Thoracic aorta (tissue), 2 donors: ENCODE results near the gene UBXN2A. TPM values are rescaled to one million over a fixed set of nuclear protein-coding genes. Genes with fewer than 3 reads are reported as not detected.

ENCODE experiments used
- ATAC-seq: fragments of 150-250 bp; one replicate; pipeline ENCODE4 v1.8.0; 2017; ENCODE audit warnings: low read depth; ENCODE audit not compliant: insufficient number of reproducible peaks, low FRiP score
- DNase-seq: peaks from one replicate; pipeline ENCODE4 v3.0.0-alpha.2; 2020; ENCODE audit warnings: low spot score
- H3K27ac ChIP-seq, 2 donors: fragments of 200-600 bp; sonication (generic); 1 replicate in 1 of 2; 2 replicates in 1 of 2; pipeline ENCODE4 v1.5.1; 2016; ENCODE audit warnings: mild to moderate bottlenecking in 2 of 2, moderate library complexity in 2 of 2
- H3K27me3 ChIP-seq: fragments of 200-600 bp; sonication (generic); replicated peaks from 2 replicates; pipeline ENCODE4 v1.6.0; 2016; ENCODE audit warnings: mild to moderate bottlenecking; ENCODE audit not compliant: insufficient read depth
- H3K36me3 ChIP-seq: fragments of 200-600 bp; sonication (generic); one replicate; pipeline ENCODE4 v1.5.1; 2016
- H3K4me1 ChIP-seq, 2 donors: fragments of 200-600 bp; sonication (generic); 1 replicate in 1 of 2; 2 replicates in 1 of 2; pipeline versions ENCODE4 v1.5.1 to v1.6.0; 2016; ENCODE audit warnings: low read depth in 2 of 2, mild to moderate bottlenecking in 1 of 2; ENCODE audit not compliant: control insufficient read depth in 1 of 2
- H3K4me3 ChIP-seq: fragments of 200-600 bp; sonication (generic); 2 replicates; pipeline ENCODE4 v1.5.1; 2016; ENCODE audit warnings: mild to moderate bottlenecking
- H3K9me3 ChIP-seq: fragments of 200-600 bp; sonication (generic); 2 replicates; pipeline ENCODE4 v1.5.1; 2016
- total RNA-seq, 2 donors: library from RNA; depleted of rRNA; stranded (reverse); fragments of >200 nt; gene quantifications; one replicate each; pipeline versions ENCODE4 v1.1.0 to v1.2.3, GENCODE V29; 2016
- TF ChIP-seq, protein P1 (sequence below): fragments of 200-600 bp; sonication (generic); IDR thresholded peaks from one replicate; pipeline ENCODE4 v1.5.1; 2019; ENCODE audit warnings: antibody characterized with exemption

Gene UBXN2A
- total RNA-seq, 2 donors from 2014 or later, result 6.1 to 18.8 TPM

DNA sequence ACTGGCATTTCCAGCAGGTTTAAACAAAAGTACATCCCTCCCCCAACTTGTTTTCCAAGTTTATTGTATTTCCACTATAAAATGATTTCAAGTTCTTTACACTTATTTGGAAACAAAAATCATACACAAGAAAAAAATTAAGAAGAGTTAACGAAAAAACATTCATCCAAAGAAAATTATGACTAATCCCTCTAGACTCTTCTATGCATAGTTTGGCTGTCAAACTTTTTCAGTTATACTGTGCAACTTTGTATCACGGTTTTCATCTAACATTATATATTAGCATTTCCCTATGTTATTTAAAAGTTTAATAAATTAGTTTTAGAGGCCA, 106.3 kb downstream of the UBXN2A start:
- no peak for ATAC-seq
- peaks cover 12 to 25% of the 10 kb centered on the region in 2 donors for H3K4me1 ChIP-seq
- TF ChIP-seq, protein P1, sequence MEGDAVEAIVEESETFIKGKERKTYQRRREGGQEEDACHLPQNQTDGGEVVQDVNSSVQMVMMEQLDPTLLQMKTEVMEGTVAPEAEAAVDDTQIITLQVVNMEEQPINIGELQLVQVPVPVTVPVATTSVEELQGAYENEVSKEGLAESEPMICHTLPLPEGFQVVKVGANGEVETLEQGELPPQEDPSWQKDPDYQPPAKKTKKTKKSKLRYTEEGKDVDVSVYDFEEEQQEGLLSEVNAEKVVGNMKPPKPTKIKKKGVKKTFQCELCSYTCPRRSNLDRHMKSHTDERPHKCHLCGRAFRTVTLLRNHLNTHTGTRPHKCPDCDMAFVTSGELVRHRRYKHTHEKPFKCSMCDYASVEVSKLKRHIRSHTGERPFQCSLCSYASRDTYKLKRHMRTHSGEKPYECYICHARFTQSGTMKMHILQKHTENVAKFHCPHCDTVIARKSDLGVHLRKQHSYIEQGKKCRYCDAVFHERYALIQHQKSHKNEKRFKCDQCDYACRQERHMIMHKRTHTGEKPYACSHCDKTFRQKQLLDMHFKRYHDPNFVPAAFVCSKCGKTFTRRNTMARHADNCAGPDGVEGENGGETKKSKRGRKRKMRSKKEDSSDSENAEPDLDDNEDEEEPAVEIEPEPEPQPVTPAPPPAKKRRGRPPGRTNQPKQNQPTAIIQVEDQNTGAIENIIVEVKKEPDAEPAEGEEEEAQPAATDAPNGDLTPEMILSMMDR, result no peak
- H3K27ac ChIP-seq, result peak overlapping the region; percentile 77
- no peaks in the 10 kb centered on the region for H3K9me3 ChIP-seq
- no peaks in the 10 kb centered on the region for H3K27me3 ChIP-seq
- H3K4me3 ChIP-seq, result peak overlapping the region; percentile 93
- no peaks in the 10 kb centered on the region for H3K36me3 ChIP-seq
- no peak for DNase-seq

DNA sequence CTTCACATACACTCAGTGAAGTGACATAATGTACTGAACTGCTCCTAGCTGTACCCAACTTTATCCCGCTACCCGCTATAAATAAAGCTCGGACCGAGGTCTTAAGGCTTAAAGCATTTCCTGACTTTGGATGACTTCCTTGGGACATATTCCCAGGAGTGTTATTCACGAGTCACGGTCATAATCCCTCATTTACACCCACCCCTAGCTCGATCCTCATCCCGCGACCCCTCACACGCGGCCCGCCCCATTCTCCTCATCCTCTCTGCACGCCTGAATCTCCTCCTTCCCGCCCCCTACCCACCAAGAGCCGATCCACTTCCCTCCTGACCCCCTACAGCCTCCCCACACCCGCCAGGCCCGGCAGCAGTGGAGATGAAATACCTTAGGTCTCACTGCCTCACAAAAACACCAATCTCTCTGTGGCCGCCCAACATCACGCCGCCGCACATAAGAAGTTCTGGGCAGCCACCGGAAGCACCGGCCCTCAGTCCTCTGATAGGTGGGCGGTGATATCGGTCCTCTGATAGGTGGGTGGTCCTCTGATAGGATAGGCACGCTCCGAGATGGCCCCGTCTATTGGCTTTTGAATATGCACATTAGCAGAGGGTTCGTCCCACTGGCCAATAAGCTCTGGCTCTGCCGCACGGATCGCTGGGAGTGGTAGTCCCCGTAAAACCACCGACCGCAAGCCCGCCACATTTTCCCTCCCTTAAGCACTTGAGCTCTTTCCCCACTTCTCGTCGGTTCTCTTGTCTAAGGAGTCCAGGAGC, 106.9 kb downstream of the UBXN2A start, which contains the start of gene WDCP:
Gene WDCP, minus strand, starts transcription at position 462 of the 773 bp plus-strand sequence. CDS start 7,897 bp downstream, outside the sequence.
- Histone ChIP-seq H3K4me1 (peaks cover 12 to 25% of the 10 kb centered on the region in 2 donors), H3K4me3 (peak within 1 kb of the TSS; percentile 93), H3K27me3 (no peaks in the 10 kb centered on the region), H3K36me3 (no peaks in the 10 kb centered on the region), H3K9me3 (no peaks in the 10 kb centered on the region), H3K27ac (peak within 1 kb of the TSS; percentile 77)
- TF ChIP-seq, protein P1, result no peak
- peak; percentile 99 for ATAC-seq
- DNase-seq, result peak; percentile 95

DNA sequence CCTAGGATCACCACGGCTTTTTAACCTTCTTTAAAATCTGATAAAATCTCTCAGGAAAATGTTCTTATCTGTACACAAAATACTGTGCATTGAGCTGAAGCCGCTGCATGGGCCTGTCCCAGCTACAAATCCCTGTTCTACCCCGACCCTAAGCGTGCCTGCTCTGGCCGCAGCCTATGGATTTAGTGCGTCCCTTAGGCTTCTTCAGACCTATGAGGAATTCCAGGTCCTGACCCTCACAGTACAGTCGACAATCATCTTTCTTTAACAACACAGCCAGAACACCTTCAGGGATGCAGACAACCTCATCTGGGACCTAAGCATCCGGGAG, 107.4 kb downstream of the UBXN2A start:
- no peak overlapping the region for H3K27ac ChIP-seq
- no peaks in the 10 kb centered on the region for H3K9me3 ChIP-seq
- TF ChIP-seq, protein P1, result no peak
- H3K27me3 ChIP-seq, result no peaks in the 10 kb centered on the region
- DNase-seq (no peak), ATAC-seq (no peak)
- H3K36me3 ChIP-seq, result no peaks in the 10 kb centered on the region
- H3K4me1 ChIP-seq, result peaks cover 12 to 25% of the 10 kb centered on the region in 2 donors
- H3K4me3 ChIP-seq, result peak overlapping the region; percentile 93

DNA sequence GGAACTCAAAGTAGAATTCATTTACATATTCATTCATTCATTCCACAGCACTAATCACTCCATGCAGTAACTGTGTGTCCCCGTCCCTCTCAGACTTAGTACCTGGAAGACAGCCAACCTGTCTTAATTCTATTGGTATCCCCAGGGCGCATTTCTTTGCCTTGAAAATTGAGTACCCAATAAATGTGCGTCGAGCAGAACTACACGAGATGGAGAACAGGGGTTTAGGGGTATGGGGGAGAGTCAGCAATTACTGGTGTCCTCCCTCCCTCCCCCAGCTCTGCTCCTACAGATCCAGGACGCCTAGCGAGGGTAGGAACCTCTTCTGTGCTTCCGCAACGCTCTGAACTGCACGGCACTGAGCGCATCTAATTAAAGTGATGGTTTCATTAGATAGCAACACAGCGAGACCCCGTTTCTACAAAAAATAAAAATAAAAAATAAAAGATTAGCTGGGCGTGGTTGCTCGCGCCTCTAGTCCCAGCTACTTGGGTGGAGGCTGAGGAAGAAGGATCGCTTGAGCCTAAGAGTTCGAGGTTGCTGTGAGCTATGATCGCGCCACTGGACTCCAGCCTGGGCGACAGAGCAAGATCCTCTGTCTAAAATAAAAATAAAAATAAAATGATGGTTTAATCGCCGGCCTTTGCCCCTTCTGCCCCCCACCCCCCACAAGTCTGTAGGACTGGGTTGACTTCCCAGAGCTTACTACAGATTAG, 108.7 kb downstream of the UBXN2A start:
- TF ChIP-seq, protein P1, result no peak
- H3K27ac ChIP-seq, result peak overlapping the region; percentile 58 to 61
- no peaks in the 10 kb centered on the region for H3K36me3 ChIP-seq
- no peaks in the 10 kb centered on the region for H3K9me3 ChIP-seq
- peak overlapping the region; percentile 95 for H3K4me3 ChIP-seq
- H3K27me3 ChIP-seq, result no peaks in the 10 kb centered on the region
- no peak for DNase-seq
- peaks cover 12 to 25% of the 10 kb centered on the region in 2 donors for H3K4me1 ChIP-seq
- no peak for ATAC-seq

DNA sequence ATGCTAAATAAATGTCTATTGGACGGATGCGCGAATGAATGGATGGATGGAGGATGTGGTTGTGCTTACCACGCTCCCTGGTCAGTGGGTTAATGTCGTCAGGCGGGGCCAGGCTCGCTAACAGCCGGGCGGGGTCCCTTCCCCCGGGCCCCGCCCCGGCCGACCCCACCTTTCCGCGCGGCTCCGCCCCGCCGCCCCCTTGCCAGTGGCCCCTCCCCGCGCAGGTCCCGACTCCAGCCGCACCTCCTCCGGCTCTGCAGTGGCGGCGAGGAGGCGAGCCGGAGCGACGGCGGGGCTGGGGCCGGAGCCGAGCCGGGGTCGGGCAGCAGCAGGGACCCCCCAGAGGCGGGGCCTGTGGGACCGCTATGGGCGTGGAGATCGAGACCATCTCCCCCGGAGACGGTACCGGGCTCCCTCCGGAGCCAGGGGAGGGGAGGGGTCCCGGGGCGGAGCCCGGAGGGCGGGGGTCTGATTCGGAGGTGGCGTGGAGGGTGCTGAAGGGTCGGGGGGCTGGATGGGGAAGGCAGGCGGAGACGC, 109.3 kb downstream of the UBXN2A start, which contains the start of gene FKBP1B:
Gene FKBP1B, plus strand, starts transcription at position 257 of the 537 bp plus-strand sequence. Its CDS starts 109 bp downstream, at position 366.
- Histone ChIP-seq H3K27ac (peak within 1 kb of the TSS; percentile 58 to 61), H3K4me1 (peaks cover 12 to 25% of the 10 kb centered on the region in 2 donors), H3K9me3 (no peaks in the 10 kb centered on the region), H3K27me3 (no peaks in the 10 kb centered on the region), H3K36me3 (no peaks in the 10 kb centered on the region), H3K4me3 (peak within 1 kb of the TSS; percentile 95)
- ATAC-seq (no peak), DNase-seq (no peak)
- TF ChIP-seq, protein P1, result no peak
